Epidermal melanocyte (primary cell): ENCODE results near the gene TMEM140.

Experiments used
- DNase-seq: peaks from one replicate; pipeline ENCODE4 v3.0.0; 2011; ENCODE audit warnings: low spot score; ENCODE audit not compliant: insufficient read length

The TMEM140 gene

DNA sequence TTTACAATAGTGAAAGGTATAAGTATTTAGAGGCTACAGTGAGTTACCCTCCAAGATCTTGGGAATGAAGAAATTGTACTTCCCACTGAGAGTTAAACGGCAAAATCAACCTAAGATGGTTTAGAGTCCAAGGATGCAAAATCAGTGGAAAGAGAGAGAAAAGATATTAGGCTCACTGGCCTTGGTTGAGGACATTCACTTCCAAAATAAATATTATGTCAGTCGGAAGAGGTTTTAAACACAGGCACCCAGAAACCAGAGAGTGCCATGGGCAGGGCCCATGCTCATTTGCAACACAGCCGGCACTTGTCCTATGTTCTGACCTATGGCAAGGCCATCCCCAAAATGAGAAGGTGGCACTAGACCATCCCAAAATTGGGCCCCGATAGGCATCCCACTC is 67.3 kb downstream of the TMEM140 start:
- no peak for DNase-seq

DNA sequence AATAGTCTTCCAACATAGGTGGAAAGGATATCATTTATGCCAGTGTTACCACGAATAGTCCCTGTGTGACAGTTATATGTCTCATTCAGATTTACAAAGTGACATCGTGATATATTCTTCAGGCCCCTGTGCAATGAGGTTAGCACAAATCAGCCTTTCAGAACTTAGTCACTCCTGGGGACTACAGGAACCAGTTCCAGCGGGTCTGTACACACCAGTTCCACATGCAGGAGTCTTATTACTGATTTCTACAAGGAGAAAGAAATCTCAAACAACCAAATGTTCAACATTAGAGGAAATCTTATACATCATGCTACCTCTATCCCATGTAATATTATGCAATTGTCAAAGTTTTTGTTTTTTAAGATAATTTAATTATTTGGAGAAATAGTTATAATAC is 67.8 kb downstream of the TMEM140 start:
- no peak for DNase-seq
